Endothelial cell of umbilical vein (primary cell): Measurements from ENCODE around the gene POLR3B.

Experiments
- CTCF ChIP-seq, 2 donors: IDR thresholded peaks; 1 replicate in 1 of 2; 2 replicates in 1 of 2; pipeline ENCODE4 v1.5.1; 2011; ENCODE audit warnings: low read length in 2 of 2, mild to moderate bottlenecking in 2 of 2, moderate library complexity in 2 of 2, control low read depth in 1 of 2, inconsistent platforms in 1 of 2, low read depth in 1 of 2; ENCODE audit not compliant: insufficient read depth in 1 of 2; ENCODE audit errors: extremely low read depth in 1 of 2
- EZH2 ChIP-seq: IDR thresholded peaks from 2 replicates; pipeline ENCODE4 v1.6.1; 2012; ENCODE audit warnings: borderline replicate concordance, low read depth, mild to moderate bottlenecking, moderate library complexity, low read length, inconsistent platforms; ENCODE audit not compliant: severe bottlenecking
- JUN ChIP-seq: IDR thresholded peaks from 2 replicates; pipeline ENCODE4 v1.6.1; 2011; ENCODE audit warnings: borderline replicate concordance, low read depth; ENCODE audit not compliant: insufficient read length, insufficient read depth
- MAX ChIP-seq: IDR thresholded peaks from 2 replicates; pipeline ENCODE4 v1.6.1; 2011; ENCODE audit not compliant: insufficient read depth, insufficient read length
- MYC ChIP-seq: IDR thresholded peaks from one replicate; pipeline ENCODE4 v1.6.1; 2011; ENCODE audit warnings: mild to moderate bottlenecking, low read depth, low read length
- POLR2A ChIP-seq: IDR thresholded peaks from 2 replicates; pipeline ENCODE4 v1.6.1; 2012; ENCODE audit warnings: low read depth, mild to moderate bottlenecking, control low read depth, low read length
- POLR2AphosphoS5 ChIP-seq: IDR thresholded peaks from 2 replicates; pipeline ENCODE4 v1.6.1; 2012; ENCODE audit warnings: low read depth, mild to moderate bottlenecking, control low read depth, low read length, moderate library complexity; ENCODE audit not compliant: insufficient read depth

GRCh38 chr12:106357549-106358395 is at the start of gene POLR3B:
- TF ChIP-seq POLR2A (peak; percentile 90), POLR2AphosphoS5 (peak; percentile 69), CTCF (IDR thresholded peaks at IDR 0.05; ENCODE audit: extremely low read depth in 1 of 2, insufficient read depth in 1 of 2, low read depth in 1 of 2, low read length in 2 of 2) (peak; percentile 86 to 89), MAX (no peak), MYC (no peak), EZH2 (no peak), JUN (no peak)
